HL-60 (cell line): Measurements from ENCODE around the gene DARS1.

Source experiments
- CTCF ChIP-seq: IDR thresholded peaks from one replicate; pipeline ENCODE4 v1.5.1; 2011; ENCODE audit warnings: low read length, control low read depth, inconsistent platforms; ENCODE audit not compliant: insufficient read depth
- GABPA ChIP-seq: IDR thresholded peaks from 2 replicates; pipeline ENCODE4 v1.6.1; 2012; ENCODE audit warnings: low read depth
- REST ChIP-seq: IDR thresholded peaks from 2 replicates; pipeline ENCODE4 v1.6.1; 2012; ENCODE audit warnings: low read depth; ENCODE audit not compliant: insufficient replicate concordance

GRCh38 chr2:136023416-136023815 lies 38.0 kb upstream of the DARS1 start:
- TF ChIP-seq CTCF, result no peak
- TF ChIP-seq REST, result no peak
- no peak for TF ChIP-seq GABPA
